GM12891 (cell line): Measurements from ENCODE around the gene SH2D3A.

ENCODE experiments used
- POLR2A ChIP-seq: IDR thresholded peaks from 2 replicates; pipeline ENCODE4 v1.6.1; 2011; ENCODE audit warnings: low read depth, low read length, control low read depth
- POLR2AphosphoS5 ChIP-seq: IDR thresholded peaks from 2 replicates; pipeline ENCODE4 v1.6.1; 2011; ENCODE audit warnings: low read depth, low read length, control low read depth
- POU2F2 ChIP-seq: IDR thresholded peaks from 2 replicates; pipeline ENCODE4 v1.6.1; 2011; ENCODE audit warnings: low read depth, mild to moderate bottlenecking, control low read depth, low read length, moderate library complexity
- SPI1 ChIP-seq: IDR thresholded peaks from 2 replicates; pipeline ENCODE4 v1.6.1; 2011; ENCODE audit warnings: low read depth, low read length, control low read depth
- TAF1 ChIP-seq: IDR thresholded peaks from 2 replicates; pipeline ENCODE4 v1.6.1; 2011; ENCODE audit warnings: low read depth, low read length, control low read depth

DNA sequence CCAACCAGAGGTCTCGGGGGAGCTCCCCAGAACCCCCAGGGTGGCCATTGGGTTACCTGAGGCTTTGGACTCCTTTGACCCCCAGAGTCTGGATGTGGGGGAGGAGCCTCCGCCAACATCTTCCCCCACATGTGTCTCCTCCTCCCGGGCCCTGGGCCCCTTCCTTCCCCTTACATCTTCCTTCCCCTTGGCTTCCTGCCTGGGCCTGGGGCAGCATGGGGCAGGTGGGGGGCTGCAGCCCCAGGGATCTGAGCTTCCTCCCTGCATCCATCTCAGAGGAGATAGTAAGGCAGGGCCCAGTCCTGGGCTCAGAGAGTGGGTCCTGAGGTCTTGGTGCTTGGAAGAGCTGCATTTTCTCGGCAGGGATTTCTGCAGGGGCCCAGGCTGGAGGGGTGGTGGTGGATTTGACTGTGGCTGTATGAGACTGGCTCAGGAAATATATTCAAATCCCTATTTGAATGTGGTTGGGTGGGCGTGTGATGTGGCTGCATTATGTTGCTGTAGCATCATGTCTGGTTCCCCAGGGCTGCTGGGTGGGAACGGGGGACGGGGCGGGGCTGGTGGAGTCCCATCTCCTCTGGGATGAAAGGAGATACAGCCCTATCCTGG, 6.2 kb upstream of the SH2D3A start:
- peak; percentile 53; the same call in 1 of the 2 replicates for TF ChIP-seq POLR2A
- no peak for TF ChIP-seq SPI1
- TF ChIP-seq TAF1: no peak
- TF ChIP-seq POLR2AphosphoS5: no peak
- peak; percentile 89 for TF ChIP-seq POU2F2
